Activated CD4-positive, alpha-beta T cell treated with anti-CD3 and anti-CD28 coated beads, Interleukin-2, Interleukin-6, amounts not matched to agents 100 ng/mL and 50 ng/mL, durations not matched to agents 16 hours and 8 hours (primary cell): ENCODE data around the gene AKAIN1.

Experiments
- DNase-seq: peaks from one replicate; pipeline ENCODE4 v3.0.0-alpha.2; 2020

The AKAIN1 gene, protein sequence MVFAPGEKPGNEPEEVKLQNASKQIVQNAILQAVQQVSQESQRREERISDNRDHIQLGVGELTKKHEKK

DNA sequence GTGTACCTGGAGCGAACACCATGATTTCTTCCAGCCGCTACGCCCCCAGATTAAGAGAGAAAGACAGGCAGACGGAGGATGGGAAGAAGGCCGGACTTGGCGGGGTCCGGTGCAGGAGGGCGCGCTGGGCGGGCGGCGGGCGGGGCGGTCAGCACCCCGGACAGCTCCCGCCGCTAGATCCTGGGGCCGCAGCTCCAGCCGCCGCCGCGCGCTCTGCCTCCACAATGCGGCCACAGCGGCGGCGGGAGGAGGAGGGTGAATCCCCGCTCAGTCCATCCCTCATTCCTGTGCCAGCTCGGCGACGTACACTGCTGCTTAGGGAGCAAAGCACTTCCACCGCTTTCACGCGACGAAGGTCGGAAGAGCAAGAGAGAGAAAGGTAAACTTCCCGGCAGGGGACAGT lies at the start of gene AKAIN1:
Gene AKAIN1, minus strand, starts transcription at position 226 of the 403 bp plus-strand sequence. Its CDS starts 204 bp downstream, at position 22.
- DNase-seq = peak; percentile 8

DNA sequence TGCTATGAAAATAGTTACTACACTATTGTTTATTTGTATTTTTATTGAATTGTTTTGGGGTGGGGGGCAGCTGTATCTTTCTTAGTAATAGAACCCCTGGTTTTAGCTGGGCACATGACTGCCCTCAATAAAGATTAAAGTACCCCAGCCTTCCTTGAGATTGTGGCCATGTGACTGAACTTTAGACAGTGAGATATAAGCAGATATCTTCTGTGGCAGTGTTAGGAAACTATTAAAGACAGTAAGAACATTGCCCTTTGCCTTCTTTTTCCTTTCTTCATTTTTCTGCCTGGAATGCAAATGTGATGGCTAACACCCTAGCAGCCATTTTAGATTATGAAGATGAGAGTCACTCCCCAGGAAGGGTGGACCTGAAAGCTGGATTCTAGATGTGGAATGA lies 47.9 kb upstream of the AKAIN1 start:
- DNase-seq = no peak

DNA sequence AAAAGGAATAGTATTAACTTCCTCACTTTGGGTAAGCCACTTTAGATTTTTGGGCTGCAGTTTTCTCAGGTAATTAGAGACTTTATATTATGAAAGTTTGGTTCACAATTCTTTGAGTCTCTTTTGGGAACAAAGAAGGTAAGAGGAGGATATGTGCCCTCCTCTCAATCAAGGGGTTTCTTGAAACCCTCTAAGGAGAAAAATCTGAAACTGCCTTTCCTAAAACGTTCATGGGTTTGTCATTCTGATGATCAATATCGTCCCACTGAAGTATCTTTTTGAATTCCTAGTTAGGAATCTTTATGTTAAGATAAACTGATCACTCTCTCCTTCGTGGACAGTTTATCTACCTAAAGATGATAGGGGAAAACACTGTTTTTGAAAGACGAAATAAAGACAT lies 42.4 kb upstream of the AKAIN1 start:
- no peak for DNase-seq

DNA sequence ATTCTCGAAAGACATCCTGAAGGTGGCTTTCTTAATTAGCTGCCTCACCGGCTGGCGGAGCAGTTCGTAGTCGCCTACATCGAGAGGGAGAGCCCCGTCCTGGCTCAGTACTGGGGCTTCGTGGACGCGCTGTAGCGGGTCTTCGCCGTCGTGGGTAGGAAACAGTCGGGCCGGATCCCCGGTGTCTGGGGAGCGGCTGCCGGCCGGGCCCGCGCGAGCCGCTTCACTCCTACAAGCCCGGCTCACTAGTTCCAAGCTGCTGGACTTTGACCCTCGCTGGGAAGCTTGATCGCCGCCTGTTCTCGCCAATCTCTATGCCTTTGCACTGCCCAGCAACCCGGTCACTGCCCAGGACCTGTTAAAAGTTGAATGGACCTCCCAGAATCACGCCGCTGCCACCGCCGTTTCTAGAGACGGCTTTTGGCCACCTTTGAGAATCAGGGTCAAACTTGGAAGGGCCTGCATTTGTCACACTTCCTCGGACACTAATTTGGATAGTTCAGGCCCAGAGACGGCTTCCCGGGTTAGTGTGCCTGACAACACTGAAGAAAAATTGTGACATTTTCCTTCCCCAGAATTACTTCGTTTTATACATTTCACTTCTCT lies 41.4 kb upstream of the AKAIN1 start:
- peak; percentile 34 for DNase-seq

DNA sequence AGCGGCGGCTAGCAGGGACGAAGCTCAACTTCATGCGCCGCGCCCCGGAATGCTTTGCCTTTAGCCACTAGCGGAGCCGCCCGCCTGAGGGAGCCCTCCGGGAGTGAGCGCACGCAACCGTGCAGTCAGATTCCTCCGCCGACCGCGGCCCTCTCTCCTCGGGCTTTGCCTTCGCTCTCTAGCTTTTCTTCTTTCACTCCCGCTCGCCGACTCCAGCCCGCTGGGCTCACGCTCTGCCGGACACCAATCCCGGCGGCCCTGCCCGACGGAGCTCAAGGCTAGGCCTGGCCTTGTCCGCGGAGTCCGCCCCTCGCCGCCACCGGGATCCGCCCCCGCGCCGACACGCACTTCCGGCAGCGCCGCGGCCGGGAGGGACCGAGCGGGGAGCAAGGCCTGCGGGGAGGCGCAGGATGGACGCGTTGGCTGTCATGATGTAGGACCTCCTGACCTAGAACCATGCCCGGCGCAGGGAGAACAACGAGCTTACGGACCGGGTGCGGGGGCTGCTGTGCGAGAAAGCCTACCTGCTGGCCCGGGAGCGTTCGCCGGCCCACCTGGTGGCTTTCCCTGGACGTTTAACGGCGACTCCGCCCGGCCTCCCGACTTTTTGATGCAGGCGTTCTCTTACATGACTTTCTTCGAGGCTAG lies 40.8 kb upstream of the AKAIN1 start:
- DNase-seq = peak; percentile 90

DNA sequence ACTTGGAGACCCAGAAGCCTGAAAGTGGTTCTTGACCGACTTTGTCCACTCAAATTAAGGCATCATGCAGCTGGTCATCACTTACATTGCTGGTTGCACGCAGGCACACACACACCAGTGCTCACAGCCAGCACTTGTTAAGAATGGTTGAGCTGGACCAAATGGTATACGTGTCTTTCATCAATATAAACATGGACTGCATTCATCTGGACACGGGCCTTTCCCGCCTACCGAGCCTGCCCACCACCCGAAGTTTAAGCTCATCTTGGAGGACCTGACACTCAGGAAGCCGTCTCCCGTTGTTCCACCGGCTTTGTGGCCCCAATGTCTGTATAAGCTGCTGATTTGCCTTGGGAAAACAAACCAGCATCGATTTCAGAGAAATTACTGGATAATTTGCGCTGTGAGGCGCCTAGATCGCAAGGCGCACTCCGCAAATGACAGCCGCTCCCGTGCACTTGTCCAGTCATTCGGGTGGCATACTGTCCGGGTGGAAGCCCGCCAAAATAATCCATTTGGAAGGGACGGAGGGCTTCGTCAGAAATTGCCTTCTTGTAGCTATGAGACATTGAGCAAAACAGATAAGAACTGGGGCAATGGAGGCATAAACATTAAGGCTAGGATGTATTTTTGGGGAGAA lies 40.1 kb upstream of the AKAIN1 start:
- no peak for DNase-seq

DNA sequence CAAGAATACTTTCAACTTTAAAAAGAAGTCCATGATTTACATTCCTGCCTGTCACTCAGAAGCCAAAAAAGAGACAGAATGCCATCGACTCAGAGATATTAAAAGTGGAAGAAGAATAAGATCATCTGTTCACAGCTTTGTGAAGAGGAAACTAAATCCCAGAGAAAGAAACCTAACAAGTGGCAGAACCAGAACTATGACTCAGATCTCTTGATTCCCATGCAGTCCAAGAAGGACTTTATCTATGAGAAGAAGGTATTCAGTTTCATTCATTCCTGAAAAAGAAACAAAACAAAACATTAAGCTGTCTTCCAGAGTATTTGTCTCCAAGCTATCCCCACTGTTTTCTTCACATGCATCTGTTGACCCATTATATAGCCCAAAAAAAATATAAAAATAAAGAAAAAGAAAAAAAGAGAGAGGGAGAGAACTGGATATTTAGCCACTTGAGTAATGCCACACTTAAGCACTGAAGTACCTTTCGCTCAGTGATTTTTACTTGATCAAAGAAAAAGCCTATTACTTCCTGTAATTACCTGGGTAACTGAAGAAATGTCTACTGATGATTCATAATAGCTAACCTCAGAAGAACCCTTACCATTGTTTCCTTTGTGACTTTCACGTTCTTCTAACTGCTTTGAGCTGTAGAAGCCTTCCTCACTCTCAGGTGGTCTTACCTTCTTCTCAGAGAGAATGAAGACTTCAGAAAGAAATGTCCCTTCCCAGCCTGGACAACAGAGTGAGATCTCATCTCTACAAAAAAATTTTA lies 17.7 kb upstream of the AKAIN1 start:
- DNase-seq = peak; percentile 39

DNA sequence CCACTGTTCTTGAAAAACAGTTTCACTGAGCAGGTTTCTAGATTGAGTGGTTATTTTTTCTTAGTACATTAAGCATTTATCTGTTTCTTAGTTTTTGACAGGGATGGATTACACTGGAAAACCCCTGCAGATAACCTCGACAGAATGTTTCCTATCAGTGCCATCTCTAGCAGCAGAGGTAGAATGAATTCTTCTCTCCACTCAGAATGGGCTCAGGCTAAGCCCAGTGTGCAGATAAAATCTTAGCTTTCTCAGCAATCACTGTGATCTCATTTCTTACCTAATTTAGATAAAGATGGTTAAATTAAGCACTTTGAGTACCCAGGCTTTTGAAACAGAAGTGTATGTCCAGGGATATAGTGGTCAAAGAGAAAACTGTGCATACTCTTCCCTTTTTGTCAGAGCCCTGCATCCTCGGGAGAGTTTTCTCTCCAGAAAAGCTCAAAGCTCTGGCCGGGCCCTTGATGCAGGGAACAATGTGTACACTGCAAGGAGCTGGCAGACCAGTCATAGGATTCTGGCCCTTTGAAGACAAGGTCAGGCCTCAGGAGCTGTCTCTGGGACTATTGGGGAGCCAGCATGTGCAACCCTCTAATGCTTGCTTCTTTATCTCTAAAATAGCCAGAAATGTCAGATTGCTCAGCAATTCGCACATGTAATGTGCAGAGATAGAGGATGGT lies 10.6 kb upstream of the AKAIN1 start:
- DNase-seq = peak; percentile 7

DNA sequence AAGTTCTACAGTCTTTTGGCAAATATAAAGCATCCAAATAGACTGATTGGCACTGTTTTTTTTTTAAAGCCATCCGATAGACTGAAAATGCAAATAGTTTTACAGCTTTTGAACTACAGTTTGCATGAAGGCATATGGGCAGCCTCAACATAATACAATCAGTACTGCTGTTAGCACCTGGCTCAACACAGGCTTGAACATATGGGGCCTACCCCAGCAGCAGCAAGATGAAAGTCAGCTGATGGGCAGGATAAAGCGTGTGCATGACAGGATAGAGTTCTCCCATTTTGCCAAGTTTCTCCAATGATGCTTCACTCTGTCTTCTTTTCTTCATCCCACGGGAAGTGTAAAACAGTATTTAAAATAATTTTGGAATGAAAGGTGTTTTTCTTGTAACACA lies 1.3 kb upstream of the AKAIN1 start:
- DNase-seq = no peak

DNA sequence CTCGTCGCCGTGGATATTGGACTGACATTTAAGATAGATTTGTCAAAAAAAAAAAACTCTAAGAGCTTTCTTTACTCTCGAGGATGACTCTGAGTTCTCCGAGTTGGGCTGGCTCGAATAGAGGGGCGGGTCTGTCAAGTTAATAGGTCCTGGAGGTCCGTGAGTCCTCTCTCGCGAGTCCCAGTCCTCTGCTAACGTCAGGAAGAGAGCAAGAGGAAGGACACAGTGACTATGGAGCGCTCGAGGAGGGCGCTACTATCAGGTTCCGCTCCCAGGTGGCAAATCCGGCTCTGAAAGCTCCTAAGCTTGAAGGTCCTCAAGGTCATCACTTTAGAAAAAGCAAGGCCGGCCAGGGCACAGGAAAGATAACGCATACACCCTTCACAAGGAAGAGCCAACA lies 404 bp upstream of the AKAIN1 start:
- DNase-seq = no peak

DNA sequence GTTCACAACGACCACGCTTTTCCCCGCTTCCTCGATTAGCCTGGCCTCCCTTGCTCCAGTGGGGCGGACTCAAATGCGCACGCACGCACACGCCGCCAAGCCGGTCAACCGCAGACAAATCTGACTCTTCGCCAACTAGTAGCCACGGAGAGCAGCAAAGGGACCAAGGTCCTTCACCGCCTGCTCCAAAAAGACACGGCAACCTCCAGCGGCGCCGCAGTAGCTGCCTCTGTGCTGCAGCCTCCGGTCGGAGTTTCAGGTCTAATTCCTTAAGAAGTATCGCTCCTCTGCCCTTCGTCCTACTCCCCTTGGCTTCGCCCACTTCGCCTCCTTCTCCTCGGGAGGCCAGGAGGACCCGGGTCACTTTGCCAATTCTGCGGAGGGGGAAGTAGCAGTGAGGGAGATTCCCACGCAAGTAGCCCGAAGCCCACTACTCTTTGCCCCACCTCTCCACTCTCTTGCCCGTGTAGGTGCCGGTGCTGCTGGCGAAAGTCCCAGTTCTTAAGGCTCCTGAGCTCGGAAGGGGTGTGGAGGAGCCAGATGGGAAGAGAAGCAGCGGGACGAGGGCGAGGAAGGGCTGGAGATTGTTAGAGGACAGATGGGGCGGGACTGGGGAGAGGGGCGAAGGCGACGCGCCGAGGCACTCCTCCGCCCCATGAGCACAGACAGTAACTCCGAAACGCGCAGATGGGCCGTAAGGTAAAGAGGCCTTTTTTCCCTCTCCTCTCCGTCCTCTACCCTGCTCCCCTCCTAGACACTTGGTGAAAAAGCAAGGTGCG lies 615 bp downstream of the AKAIN1 start:
- DNase-seq = no peak

DNA sequence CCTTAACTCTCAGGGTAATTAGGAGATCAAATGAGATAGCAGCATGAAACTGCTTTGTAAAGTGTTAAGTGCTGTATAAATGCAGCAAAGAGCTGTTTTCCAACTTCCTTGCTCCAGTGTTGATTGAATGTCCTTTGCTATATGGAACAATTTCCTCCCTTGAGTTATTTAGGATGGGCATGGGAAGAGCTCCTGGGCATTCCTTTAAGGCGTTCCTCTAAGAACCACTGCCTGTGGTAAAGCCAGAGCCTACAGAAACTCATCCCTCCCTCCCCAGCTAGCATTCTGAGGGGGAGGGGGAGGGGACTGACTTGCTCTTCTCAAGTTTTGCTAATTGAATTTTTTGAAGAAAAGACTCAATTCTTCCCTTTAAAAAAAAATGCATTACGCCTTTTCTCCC lies 1.4 kb downstream of the AKAIN1 start:
- no peak for DNase-seq

DNA sequence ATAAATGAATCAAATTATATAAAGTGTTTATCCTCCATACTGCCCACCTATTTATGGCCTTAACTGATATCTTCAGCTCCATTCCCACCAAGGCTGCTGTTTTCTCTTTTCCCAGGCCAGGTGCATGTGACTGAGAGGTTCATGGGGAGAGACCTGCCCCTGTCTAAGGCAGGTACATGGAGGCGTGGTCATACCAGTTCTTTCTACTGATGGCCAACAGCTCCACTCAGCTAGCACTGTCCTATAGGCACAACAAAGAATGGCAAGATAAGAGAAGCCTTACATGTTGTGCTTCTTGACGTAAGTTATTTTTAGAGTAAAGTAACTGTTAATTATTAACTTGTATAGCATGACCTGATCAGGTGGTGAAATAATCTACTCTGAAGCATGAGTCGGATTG lies 16.8 kb downstream of the AKAIN1 start:
- DNase-seq = no peak

DNA sequence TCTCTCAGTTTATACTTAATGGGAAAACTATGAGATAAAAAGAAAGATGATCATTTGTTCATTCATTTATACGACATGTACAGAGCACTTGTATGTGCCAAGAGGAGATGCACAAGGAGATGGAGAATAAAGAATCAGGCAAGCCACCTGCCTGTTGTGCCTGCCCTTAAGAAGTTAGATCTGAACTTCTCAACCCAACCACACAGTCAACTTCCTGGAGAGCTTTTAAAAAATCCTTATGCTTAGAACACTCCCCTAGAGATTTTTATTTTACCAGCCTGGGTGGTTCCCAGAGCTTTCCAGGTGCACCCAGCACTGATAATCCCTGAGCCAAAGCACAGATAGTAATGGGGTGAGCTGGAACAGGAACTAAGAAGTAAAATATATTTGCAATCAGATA lies 18.5 kb downstream of the AKAIN1 start:
- no peak for DNase-seq

DNA sequence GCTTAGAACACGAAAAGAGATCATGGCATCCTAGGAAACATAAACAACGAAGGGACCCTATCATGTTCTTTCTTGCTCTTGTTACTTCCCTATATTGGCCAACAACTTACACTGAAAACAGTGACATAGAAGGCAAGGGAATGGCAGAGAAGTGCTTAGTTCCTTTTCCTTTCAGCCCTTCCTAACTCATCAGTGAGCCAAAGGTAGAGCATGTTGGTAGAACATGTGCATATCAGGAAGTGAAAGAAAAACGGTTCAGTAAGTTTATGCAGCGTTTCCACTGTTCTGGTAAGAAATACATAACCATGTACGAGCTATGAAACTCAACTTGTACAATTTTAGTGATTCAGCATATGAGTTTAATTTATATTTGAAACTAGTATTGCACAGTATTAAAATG lies 21.7 kb downstream of the AKAIN1 start:
- DNase-seq = no peak

DNA sequence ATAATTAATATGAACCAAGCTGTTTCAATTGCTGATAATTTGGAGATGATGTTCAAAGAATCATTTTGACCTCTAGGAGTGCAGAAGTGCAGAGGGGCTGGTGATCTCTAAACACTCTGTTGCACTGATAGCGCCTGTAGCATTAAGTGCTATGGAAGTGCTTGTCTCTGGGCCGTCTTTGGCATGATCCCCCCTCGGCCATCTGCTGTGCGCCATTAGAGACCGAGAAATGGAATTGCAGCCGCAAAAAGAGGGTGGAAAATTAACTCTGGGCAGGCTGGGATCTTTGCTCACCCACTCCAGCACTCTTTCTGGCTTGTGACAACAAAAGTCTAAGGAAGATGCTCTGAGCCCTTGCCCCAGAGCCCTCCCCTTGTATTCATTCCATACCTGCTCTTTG lies 23.4 kb downstream of the AKAIN1 start:
- no peak for DNase-seq

DNA sequence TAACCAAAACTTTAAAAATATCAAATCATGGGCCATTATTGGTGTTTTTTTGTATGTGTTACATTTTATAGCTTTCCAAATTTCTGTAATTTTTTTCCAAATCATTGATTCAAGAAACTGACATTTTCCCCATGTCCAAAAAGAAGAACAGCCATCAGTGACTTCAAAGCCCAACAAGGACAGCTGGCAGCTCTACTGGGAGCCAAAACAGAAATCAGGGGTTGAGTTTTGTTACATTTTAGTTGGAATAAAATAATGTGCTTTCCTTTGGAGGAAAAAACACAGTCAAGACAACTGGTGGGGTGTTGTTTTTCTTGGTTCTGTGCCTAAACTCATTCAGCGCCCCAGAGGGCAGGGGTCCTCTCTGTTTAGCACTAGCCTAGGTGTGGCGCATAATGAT lies 23.8 kb downstream of the AKAIN1 start:
- no peak for DNase-seq

DNA sequence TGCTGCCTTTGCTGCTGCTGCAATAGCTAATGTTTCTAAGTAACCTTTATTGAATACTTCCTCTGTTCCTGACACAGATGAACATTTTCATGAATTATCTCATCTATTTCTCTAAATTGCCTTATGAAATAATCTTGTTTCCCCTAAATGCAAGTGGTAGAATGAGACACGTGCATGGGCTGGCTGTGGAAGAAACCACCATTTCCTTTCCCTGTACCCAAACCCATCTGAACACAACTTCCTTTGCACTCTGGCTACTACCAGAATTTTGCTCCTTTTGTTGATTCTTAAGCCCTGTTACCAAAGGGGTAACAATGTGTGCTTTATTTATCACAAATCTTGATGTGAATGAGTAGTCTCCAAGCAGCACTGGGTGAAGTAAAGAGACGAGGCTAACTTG lies 29.2 kb downstream of the AKAIN1 start:
- no peak for DNase-seq

DNA sequence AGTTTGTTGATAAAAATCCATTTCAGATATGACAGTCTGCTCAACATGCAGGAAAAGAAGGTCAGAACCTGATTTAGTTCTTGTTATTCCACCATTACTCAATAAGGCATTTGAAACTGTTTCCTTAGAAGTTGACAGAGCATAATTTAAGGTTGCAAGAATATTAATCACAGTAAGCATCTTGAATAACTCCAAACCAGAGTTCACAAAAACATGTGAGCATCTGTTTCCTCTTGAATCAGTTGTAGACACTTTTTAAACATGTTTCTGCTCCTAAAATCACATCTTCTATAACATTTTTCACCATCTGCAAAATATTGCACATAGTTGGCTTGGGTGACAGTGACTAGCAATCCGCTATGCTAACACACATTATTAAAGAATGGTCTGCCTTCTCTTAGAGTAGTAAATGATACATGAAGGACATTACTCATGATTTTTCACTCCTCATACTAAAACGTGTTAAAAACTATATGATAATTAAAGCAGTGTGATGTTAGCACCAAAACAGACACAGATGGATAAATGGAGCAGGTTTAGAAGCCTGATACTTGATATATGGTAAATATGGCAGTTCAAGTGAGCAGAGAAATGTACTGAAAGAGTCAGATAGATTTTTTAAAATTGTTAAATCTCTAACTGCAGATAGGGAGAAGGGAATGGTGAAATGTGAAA lies 30.3 kb downstream of the AKAIN1 start:
- no peak for DNase-seq

DNA sequence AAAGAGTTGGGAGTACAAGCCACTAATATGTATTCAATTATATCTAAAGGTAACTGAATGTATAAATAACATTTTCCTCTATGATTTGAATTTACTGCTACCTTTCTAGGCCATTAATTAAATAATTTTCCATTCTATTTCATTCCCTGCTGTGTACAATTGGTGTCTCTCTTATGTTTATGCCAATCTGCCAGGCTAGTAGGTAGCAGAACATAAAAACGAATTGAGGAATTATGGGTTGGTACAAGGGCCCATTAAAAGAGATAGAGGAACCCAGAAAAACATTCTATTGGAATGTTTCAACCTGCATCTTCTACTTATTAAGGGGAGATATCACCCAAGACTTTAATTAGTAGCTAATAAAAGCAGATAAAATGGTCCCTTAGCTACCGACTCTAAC lies 32.2 kb downstream of the AKAIN1 start:
- DNase-seq = no peak

DNA sequence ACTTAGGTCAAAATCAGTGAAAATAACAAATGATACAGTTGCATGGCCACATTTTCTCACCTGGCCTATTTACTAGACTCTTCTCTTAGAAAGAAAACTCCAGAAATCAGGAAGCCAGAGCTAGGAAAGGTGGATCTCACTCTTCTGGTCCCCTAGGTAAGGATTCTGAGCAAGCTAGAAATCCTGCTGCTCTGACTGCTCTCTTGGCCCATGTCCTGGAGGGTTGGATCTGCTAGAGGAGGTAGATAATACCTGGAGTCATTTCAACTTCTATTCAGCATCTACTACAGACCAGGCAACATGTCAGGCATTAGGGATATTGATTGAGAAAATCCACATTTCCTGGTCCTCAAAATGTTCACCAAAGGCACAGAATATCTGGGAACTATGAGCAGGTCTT lies 34.9 kb downstream of the AKAIN1 start:
- no peak for DNase-seq

DNA sequence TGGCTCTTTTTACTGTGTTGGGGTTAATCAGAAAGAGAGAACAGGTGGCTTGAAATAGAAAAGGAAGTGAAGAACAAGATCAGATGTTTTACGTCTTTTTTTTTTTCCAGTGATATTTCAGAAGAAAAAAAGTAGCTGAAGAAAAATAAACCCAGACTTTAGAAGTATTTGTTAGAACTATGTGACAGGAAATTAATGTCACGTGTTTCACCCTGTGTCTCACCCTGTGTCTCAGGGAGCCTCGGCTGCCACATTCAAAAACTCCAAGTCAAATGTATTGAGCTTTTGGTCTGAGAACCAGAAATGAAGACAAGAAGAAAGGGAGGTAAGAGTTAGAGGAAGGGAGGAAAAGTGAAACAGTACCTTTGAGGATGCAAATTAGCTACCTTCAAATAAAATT lies 38.0 kb downstream of the AKAIN1 start:
- no peak for DNase-seq
